GM15510 (cell line): Measurements from ENCODE around the gene C4orf36.

ENCODE experiments used
- POLR2A ChIP-seq: IDR thresholded peaks from 3 replicates; pipeline ENCODE4 v1.6.1; 2011; ENCODE audit warnings: borderline replicate concordance; ENCODE audit not compliant: insufficient read length; ENCODE audit errors: extremely low read depth

The C4orf36 gene

DNA sequence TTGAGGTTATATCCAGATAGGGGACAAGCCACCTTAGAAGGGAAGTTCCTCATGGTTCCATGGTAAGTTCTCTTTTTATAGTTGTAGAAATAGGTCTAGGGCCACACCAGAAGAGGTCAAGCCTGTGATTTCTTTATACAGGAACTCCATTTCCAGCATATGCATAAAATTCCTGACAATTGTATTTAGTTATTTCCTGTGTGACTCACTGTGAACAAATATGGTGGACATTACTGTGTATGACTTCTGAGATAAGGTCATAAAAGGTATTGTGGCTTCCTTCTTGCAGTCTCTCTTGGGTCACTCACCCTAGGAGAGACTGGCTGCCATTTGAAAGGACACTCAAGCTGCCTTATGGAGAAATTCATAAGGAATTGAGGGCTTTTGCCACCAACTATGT is 2.2 kb upstream of the C4orf36 start:
- no peak for TF ChIP-seq POLR2A

DNA sequence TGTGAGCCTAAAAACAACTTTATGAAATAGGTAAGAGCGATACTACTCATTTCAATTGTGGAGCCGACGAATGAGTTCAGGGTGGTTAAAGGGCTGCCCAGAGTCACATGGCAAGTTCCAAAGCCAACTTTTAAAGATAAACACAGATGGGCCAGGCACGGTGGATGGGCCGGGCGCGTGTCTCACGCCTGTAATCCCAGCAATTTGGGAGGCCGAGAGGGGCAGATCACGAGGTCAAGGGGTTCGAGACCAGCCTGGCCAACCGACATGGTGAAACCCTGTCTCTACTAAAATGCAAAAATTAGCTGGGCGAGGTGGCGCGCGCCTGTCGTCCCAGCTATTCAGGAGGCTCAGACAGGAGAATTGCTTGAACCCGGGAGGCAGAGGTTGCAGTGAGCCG is 914 bp upstream of the C4orf36 start:
- no peak for TF ChIP-seq POLR2A

DNA sequence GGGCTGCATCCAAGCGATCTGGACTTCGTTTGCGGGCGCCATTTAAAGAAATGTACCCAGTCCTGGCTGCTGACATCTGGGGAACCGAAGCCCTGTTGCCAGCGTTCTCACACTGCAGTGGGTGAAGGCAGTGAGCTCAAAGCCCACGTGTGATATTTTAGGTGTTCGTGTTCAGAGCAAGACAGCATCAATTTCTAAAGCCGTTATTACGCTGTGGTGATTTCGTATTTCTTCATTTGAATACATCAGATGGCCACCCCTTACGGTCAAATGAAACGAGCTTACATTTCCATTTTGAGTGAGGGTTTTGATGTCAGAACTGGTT is 376 bp upstream of the C4orf36 start:
- no peak for TF ChIP-seq POLR2A

DNA sequence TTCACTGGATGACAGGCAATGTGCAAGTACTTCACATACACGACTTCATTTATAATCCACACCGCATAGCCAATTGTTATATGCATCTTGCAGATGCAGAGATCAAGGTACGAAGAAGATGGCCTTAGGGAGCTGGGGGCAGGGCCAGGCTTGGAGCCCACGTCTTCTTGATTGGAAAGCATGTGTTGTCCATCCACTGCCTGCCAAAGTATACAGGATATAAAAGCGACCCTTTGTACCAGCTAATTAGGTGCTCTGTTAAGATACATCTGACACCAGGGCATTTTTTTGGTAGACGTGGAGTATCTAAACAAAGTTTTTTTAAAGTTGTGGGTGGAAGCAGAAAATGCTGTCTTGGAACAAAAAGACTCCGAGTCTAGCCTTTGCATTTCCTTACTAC is 1.4 kb downstream of the C4orf36 start:
- no peak for TF ChIP-seq POLR2A

DNA sequence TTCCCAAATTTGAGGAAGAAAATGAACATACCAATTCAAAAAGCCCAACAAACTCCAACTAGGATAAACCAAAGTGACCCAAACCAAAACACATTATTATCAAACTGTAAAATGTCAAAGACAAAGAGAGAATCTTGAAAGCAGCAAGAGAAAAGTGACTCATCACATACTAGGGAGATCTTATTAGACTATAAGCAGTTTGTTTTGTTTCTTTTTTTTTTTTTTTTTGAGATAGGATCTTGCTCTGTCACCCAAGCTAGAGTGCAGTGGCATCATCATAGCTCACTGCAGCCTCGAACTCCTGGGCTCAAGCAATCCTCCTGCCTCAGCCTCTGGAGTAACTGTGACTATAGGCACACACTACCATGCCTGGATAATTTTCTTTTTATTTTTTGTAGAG is 12.6 kb downstream of the C4orf36 start:
- TF ChIP-seq POLR2A, result no peak

DNA sequence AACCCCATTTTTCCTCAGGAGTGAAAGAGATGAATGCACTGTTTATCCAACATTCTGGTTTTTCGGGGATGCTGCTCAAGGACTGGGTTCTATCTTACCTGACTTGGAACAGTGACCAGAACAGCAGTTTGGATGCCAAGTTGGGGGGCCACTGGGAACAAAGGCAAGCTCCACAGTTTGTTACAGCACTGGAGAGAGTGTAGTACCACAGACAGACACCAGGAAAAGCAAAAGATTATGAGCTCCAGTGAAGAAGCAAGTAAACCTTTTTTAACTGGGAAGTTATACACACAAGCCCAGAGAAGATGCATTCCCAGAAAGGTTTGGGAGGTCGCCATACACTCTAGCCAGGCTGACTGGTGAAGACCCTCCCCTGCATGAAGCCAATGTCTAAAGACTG is 13.6 kb downstream of the C4orf36 start:
- no peak for TF ChIP-seq POLR2A

DNA sequence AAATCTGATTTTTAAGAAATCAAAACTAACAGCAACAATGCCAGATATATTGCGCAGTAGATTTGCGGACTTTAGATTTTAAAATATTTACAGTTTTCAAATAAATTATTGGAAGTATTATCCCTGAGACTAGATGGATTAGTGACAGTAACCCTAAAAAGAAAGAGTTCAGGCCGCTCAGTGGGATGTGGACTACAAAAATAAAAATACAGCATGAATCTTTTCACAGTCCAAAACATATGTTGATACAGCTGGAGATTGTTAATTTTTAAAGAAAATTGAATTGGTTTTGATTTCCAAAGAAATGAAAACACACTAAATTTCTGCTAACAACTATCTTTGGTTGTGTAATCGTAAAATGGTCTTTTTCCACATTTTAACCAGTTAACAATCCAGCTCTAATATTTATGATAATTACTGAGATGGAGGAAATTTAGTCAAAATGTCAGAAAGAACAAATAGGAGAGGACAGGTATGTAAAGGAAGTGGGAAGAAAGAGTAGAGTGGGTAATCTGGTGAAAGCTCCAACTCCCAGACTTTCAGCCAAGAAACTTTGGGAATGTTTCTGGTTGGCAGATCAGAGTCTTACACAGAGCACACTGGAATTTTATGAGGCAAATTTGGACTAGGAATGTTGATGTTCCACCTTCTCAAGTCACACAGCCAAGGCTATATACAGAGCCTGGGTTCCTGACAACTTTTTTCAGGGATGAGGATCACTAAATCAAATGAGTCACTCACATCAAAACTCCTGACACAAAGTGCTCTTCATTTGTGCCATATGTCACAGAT is 15.1 kb downstream of the C4orf36 start:
- TF ChIP-seq POLR2A, result no peak

DNA sequence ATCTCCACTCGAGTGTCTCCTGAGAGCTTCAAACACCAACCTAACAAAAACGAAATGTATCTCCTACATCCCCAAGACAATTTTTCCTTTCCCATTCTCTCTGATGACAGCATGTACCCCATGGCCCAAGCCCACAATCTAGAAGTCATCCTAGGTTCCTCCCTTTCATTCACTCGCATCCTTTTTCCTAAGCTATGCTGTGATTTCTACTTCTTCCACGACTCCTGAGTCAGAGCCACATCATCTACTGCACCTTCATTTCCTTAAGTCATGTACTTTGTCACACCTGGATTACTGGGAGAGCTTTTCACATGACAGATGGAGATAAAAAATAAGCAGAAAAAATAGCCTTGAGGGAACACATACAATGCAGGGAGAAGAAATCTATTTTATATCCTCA is 20.1 kb downstream of the C4orf36 start:
- no peak for TF ChIP-seq POLR2A

DNA sequence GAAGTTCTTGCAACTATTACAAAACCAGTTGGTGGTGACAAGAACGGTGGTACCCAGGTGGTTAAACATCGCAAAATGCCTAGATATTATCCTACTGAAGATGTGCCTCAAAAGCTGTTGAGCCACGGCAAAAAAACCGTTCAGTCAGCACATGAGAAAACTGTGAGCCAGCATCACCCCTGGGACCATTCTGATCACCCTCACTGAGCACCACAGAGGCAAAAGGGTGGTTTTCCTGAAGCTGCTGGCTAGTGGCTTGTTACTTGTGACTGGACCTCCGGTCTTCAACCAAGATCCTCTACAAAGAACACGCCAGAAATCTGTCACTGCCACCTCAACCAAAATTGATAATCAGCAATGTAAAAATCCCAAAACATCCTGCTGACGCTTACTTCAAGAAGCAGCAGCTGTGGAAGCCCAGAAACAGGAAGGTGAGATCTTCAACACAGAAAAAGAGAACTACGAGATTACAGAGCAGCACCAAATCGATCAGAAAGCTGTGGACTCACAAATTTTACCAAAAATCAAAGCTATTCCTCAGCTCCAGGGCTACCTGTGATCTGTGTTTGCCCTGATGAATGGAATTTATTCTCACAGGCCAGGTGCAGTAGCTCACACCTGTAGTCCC is 21.7 kb downstream of the C4orf36 start:
- no peak for TF ChIP-seq POLR2A

DNA sequence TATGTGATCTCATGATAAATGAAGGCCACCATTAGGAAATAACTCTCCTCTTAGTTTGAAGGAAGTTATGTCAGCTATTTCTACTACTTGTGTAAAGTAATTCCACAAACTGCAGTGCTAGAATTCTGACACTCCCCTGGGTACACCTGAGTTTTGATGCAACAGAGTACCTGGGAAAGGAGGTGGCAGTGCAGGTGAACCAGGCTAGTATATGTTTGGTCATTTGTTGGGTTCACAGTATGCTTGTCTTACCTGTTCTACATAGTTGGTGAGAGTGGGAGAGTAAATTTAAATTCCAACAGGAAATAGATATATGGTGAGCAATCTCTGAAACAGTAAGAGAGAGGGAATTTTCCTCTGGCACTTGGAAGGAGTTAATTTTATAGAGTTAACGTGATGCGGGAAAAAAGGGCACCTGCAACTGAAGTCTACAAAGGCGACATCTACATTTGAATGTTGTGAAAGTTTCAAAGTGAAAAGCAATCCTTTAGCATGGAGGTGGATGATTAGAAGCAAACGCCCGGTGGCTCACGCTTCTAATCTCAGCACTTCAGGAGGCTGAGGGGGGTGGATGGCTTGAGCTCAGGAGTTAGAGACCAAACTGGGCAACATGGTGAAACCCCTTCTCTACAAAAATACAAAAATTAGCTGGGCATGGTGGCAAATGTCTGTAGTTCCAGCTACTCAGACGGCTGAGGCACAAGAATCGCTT is 34.7 kb downstream of the C4orf36 start:
- no peak for TF ChIP-seq POLR2A

DNA sequence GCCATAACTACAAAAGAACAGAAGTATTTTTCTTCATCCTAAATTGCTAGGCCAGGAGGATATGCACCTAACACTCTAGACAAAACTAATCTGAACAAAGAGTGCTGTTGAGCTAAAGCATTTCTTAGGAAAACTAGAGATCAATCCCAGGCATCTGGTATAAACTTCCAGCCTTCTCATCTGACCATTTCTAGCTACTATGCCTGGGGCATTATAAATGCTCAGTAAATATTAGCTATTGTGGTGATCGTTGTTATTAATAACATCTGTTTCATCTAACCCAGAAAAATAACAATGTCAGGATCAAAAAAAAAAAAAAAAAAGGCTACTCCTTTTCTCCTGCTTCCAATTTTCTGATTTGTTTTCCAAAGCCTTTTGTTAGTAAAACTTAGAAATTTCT is 35.3 kb downstream of the C4orf36 start:
- TF ChIP-seq POLR2A, result no peak

DNA sequence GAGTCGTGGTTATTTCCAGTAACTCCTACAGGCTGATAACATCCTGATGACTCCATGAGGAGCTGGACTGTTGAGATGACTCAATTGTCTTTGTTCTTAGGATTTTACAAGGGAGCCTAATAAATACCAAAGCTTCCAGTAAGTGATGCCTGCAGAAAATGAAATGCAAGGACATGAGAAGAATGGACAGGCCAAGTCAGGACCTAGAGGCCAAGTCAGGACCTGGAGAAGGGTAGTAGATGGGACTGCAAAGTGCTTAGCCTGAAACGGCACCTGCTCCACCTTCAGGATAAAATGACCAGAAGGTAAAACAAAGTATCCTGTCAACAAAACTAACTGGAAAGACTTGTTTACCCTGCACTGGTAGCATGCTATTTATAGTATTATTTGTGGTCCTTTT is 36.6 kb downstream of the C4orf36 start:
- no peak for TF ChIP-seq POLR2A

DNA sequence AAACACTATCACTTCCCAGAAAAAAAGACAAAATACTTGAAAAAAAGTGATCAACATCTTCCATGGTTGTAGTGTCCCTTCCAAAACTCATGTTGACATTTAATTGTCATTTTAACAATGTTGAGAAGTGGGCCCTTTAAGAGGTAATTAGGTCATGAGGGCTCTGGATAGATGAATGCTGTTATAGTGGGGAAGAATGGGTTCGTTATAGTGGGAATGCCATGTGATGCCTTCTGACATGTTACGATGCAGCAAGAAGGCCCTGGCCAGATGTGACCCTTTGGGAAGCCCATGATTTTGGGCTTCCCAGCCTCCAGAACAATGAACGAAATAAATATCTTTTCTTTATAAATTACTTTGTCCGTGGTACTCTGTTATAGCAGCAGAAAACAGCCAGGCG is 39.0 kb downstream of the C4orf36 start:
- no peak for TF ChIP-seq POLR2A

DNA sequence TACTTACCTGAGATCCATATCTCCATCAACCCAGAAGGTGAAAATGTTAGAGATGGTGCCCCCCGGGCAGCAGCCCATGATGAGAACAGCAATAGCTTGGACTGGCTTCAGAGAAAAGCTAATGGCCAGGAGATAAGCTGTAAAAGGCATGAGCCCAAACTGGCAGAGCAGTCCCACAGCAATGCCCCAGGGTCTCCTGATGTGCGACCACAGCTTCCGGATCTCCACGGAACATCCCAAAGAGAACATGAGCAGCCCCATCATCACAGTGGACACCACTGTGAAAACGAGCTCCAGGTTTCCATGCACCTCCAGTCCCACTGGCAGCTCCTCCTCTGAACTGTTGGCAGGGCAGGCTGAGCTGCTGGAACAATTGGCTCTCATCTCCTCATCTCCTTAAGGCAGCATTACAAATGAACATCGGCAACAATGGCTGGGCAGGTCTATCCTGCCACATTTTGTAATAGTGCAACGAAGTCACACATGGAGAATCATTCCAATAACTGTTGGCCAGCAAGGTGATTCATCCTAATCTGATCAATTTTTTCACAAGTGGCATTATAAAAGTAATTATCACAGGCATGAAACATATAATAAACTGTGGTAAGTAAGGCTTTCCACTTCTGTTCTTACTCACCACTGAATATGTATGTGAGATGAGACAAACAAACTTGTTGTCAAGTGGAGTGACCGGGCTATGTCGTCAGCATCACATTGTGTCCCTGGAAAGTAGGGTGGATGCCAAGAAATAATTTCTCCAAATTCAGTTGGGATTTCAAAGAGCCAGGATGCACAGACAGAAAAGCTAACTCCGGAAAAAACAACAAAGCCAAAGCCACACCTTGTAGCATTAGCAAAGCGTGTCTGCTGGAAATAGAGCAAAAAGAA is 43.2 kb downstream of the C4orf36 start, which contains the start of gene SLC10A6:
Gene SLC10A6, minus strand, starts transcription at position 653 of the 888 bp plus-strand sequence. Its CDS starts 269 bp downstream, at position 384.
- no peak for TF ChIP-seq POLR2A

DNA sequence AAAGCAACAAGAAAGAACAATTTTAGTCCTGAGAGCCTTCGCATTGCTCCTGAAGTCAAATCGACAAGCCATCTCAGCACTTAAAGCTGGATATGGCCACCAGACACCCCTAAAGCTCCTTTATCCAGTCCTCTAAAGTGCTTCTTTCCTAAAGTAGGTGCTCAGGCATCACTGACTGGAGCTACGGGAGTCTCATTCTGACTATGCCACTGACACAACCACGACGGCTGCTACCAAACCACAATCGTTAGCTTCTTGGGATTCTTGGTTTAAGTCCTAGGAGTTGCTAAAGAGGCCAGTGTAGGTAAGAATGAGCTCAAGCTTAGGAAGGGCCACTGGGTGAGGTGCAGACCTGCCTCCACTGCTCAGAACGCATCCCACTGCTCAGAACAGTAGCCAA is 44.1 kb downstream of the C4orf36 start:
- no peak for TF ChIP-seq POLR2A

DNA sequence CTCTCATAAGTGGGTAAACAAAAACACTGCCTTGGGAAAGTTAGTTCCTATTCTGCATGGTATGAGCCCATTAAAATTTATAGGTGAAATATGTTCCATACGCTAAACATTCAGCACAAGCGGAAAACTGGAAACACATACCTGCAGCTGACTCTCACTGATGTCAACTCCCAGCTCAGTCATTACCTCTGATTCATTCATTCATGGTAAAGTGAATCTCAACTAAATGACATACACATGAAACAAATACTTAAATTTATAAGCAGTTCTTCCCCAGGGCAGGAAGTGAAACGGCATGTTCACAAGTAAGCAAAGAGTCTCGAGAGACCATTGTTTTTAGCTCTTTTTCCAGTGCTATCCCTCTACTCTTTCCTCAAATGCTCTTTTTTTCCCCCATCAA is 44.7 kb downstream of the C4orf36 start:
- no peak for TF ChIP-seq POLR2A

DNA sequence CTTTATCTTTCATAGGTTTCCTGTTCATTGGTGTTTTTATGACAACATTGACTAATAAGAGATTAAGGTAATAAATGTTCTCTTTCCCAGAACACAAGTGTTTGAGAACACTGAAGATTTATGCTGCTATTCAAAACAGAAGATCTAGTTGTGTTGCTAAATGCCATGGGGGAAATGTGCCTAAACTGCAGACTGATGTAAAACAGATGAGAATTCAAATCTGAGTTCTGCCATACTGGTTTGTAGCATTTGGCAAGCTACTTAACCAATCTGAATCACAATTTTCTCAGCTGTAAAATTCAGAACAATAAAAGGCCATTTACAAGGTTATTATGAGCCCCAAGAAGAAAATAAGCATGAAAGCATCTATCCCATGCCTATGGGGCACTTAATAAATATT is 45.3 kb downstream of the C4orf36 start:
- no peak for TF ChIP-seq POLR2A
